ACC112 (cell line): ENCODE data around the gene SIL1.

ENCODE experiments used
- H2AFZ ChIP-seq: fragments of 200-600 bp; sonication (generic); one replicate; pipeline ENCODE4 v1.6.0; 2017; ENCODE audit warnings: antibody characterized with exemption, low read length; ENCODE audit not compliant: unreplicated experiment
- H3K27ac ChIP-seq: fragments of 200-600 bp; sonication (generic); 2 replicates; pipeline ENCODE4 v1.5.1; 2014; ENCODE audit warnings: low read depth, mild to moderate bottlenecking, antibody characterized with exemption, low read length, moderate library complexity
- H3K27me3 ChIP-seq: fragments of 200-600 bp; sonication (generic); 2 replicates; pipeline ENCODE4 v1.6.1; 2014; ENCODE audit warnings: mild to moderate bottlenecking, antibody characterized with exemption, low read length, moderate library complexity, mixed read lengths; ENCODE audit not compliant: insufficient read depth
- H3K36me3 ChIP-seq: fragments of 200-600 bp; sonication (generic); 2 replicates; pipeline ENCODE4 v1.6.1; 2016; ENCODE audit warnings: mild to moderate bottlenecking, antibody characterized with exemption, low read length, moderate library complexity, mixed read lengths; ENCODE audit not compliant: insufficient read depth
- H3K4me1 ChIP-seq: fragments of 200-600 bp; sonication (generic); one replicate; pipeline ENCODE4 v1.6.1; 2016; ENCODE audit warnings: low read length, mixed read lengths; ENCODE audit not compliant: insufficient read depth, unreplicated experiment, control insufficient read depth
- H3K4me3 ChIP-seq: fragments of 200-600 bp; sonication (generic); 2 replicates; pipeline ENCODE4 v1.5.1; 2014; ENCODE audit warnings: mild to moderate bottlenecking, low read depth, low read length
- H3K79me2 ChIP-seq: fragments of 200-600 bp; sonication (generic); one replicate; pipeline ENCODE4 v1.6.0; 2016; ENCODE audit warnings: low read length; ENCODE audit not compliant: control insufficient read depth, unreplicated experiment, insufficient read depth

The SIL1 gene

DNA sequence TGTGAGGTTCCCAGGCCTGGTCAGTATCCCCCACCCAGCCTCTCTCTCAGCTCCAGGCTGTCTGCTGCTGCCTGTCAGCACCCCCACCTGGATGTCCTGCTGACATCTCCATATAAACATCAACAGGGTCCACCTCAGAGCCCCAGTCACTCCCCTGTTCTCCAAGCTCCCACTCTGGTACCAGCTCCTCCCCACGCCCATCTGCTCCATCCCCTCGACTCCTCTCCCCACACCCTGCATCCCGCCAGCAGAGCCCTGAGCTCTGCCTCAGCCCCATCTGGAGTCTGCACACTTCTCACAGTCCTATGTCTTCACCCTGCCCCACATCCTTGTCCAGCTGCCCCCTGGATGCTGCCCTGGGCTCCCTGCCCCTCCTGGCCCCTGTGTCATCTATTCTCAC, 255.3 kb downstream of the SIL1 start:
- H3K4me1 ChIP-seq: no peaks in the 10 kb centered on the region
- no peak overlapping the region for H3K4me3 ChIP-seq
- no peaks in the 10 kb centered on the region for H3K27me3 ChIP-seq
- H2AFZ ChIP-seq: no peak overlapping the region
- no peak overlapping the region for H3K27ac ChIP-seq
- no peaks in the 10 kb centered on the region for H3K79me2 ChIP-seq
- H3K36me3 ChIP-seq: no peaks in the 10 kb centered on the region

DNA sequence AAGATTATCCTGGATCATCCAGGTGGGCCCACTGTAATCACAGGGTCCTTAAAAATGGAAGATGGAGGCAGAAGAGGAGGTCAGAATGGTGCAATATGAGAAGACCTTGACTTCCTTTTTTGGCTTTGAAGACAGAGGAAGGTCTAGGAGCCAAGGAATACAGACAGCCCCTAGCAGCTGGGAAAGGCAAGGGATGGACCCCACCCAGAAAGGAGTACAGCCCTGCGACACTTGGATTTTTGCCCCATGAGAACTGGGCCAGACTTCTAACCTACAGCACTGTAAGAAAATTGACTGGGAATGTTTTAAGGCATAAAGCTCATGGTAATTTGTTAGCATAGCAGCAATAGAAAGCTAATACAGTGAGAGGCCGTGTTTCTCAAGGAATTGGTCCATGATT, 256.1 kb downstream of the SIL1 start:
- Histone ChIP-seq H2AFZ (no peak overlapping the region), H3K4me1 (no peaks in the 10 kb centered on the region), H3K27me3 (no peaks in the 10 kb centered on the region), H3K36me3 (no peaks in the 10 kb centered on the region), H3K27ac (no peak overlapping the region), H3K4me3 (no peak overlapping the region), H3K79me2 (no peaks in the 10 kb centered on the region)

DNA sequence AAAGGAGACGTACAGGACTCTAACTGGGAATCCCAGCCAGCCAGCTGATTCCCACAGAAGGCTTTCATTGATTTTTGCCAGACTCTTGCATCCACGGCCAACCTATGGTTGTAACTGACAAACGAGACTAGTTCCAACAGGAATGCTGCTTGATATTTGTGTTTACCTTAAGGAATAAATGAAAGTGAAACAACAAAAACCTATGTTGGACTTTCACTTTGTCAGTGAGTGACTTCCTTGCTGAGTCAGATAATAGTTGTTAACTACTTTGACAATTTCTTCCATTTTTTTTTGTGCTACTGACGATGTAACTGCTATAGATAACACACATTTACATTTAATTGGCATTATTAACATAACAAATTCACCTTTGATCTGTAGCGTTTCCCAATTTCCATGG, 259.6 kb downstream of the SIL1 start:
- H3K36me3 ChIP-seq: peaks cover 9% of the 10 kb centered on the region; the same call in 1 of the 2 replicates
- H2AFZ ChIP-seq: no peak overlapping the region
- no peaks in the 10 kb centered on the region for H3K79me2 ChIP-seq
- no peaks in the 10 kb centered on the region for H3K27me3 ChIP-seq
- no peak overlapping the region for H3K4me3 ChIP-seq
- no peak overlapping the region for H3K27ac ChIP-seq
- no peaks in the 10 kb centered on the region for H3K4me1 ChIP-seq

DNA sequence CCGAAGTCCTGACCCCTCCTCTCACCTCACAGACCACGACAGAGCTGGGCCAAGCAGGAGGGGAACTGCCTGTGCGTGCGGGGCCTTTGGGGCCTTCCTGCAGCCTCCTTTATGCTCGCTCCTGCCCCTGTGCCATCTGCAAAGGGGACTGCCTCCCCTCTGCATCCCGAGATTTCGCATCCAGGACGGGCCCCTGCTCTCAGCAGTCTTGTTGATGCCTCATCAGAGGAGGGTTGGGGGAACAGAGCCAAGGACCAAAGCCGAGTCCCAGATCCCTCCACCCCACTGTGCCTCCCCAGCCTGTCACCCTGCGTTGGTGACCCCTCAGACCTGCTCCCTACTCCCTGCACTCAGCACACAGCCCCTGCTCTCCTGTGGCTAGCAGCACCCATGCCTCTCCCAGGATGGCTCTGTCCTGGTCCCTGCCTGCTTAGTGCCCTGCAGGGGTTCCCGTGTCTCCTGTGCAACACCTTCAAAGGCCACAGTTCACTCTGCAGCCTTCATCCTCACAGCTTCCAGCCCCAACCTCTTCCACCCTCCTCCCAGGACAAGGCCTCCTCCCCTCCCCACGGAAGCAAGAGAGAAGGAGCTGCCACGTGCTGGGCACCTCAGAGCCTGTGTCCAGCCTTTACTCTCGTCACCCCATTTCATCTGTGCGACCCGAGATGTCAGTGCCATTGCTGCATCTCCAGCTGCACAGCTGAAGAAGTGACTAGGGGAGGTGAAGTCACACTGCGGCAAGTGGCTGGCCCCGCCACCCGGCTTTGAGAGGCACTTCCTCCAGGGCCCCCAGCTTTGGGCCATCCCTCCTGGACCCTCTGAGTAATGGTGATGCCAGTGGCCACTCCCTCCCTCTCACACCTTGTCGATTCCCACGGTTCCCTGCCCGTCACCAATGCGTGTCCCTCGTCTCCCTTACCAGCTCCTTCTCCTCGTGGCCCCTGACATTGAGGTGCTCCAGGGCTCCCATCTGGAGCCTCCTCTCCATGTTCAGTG, 260.5 kb downstream of the SIL1 start:
- H2AFZ ChIP-seq: no peak overlapping the region
- peaks cover 9% of the 10 kb centered on the region; the same call in 1 of the 2 replicates for H3K36me3 ChIP-seq
- H3K4me1 ChIP-seq: no peaks in the 10 kb centered on the region
- no peaks in the 10 kb centered on the region for H3K27me3 ChIP-seq
- no peak overlapping the region for H3K4me3 ChIP-seq
- no peaks in the 10 kb centered on the region for H3K79me2 ChIP-seq
- no peak overlapping the region for H3K27ac ChIP-seq

DNA sequence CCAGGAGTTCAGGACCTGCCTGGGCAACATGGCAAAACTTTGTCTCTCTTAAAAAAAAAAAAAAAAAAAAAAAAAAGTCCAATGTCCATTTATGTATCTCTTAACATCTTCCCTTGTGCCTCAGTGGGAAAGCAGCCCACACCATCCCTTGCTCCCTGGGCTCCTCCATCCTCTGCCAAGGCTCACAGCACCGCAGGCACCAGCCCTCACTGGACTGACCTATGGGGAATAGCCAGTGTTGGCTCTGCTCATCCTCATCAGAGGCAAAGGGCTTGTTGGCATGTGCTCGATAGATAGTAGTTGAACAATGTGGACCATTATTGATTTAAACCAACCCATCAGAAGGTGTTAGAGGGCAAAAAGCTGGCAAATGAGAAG, 261.2 kb downstream of the SIL1 start:
- Histone ChIP-seq H3K36me3 (peaks cover 13% of the 10 kb centered on the region; the same call in 1 of the 2 replicates), H3K4me3 (no peak overlapping the region), H3K27me3 (no peaks in the 10 kb centered on the region), H3K27ac (no peak overlapping the region), H3K4me1 (no peaks in the 10 kb centered on the region), H3K79me2 (no peaks in the 10 kb centered on the region), H2AFZ (no peak overlapping the region)

DNA sequence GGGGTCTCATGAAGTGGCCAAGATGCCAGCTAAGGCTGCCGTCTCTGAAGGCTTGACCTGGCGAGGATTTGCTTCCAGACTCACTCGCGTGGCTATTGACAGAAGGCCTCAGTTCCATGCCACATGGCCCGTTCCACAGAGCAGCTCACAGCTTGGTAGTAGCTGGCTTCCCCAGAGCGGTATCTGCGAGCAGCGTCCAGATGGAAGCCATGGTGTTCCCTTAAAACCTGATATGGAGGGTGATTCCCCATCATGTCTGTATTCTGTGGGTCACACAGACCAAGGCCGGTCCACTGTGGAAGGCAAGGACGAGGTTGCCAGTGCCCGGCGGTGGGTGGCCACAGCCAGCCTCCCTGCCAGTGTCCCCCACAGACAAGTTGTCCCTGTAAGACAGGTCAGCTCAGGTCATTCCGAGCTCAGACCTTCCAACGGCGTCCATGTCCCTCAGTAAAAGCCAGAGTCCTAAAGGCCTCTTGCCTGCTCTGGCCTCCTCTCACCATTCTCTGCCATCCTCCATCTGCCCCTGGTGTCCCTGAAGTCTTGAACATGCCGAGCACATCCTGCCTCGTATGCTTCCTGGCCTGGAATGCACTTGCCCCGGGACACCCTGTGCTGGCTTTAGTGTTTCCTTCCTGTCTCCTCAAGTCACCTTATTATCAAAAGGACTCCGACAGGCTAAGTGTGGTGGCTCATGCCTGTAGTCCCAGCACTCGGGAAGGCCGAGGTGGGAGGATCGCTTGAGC, 261.8 kb downstream of the SIL1 start:
- peaks cover 14% of the 10 kb centered on the region; the same call in 1 of the 2 replicates for H3K36me3 ChIP-seq

DNA sequence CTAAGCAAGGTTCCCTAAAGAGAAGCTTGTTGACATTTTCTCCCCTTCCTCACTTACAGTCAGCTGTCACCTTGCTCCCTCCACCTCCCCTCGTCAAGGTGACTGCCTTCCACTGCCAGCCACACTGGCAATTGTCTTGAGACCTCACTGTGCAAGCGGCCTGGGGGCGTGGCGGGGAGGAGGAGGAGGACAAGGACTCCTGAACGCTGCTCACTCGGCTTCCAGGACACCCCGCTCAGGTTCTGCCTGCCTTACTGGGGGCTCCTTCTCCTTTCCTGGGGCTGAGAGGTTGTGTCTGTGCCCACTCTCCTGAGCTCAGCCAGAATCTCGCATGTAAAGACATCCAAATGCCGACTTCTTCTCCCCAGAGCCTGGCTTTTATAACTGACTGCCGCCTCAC, 262.7 kb downstream of the SIL1 start:
- Histone ChIP-seq H3K27me3 (no peaks in the 10 kb centered on the region), H3K27ac (no peak overlapping the region), H2AFZ (no peak overlapping the region), H3K4me1 (no peaks in the 10 kb centered on the region), H3K36me3 (peaks cover 14% of the 10 kb centered on the region; the same call in 1 of the 2 replicates), H3K79me2 (no peaks in the 10 kb centered on the region), H3K4me3 (no peak overlapping the region)

More for the DNA sequence above, 261.8 kb downstream of the SIL1 start:
- no peak overlapping the region for H2AFZ ChIP-seq
- no peak overlapping the region for H3K27ac ChIP-seq
- no peak overlapping the region for H3K4me3 ChIP-seq
- no peaks in the 10 kb centered on the region for H3K79me2 ChIP-seq
- no peaks in the 10 kb centered on the region for H3K27me3 ChIP-seq
- no peaks in the 10 kb centered on the region for H3K4me1 ChIP-seq

DNA sequence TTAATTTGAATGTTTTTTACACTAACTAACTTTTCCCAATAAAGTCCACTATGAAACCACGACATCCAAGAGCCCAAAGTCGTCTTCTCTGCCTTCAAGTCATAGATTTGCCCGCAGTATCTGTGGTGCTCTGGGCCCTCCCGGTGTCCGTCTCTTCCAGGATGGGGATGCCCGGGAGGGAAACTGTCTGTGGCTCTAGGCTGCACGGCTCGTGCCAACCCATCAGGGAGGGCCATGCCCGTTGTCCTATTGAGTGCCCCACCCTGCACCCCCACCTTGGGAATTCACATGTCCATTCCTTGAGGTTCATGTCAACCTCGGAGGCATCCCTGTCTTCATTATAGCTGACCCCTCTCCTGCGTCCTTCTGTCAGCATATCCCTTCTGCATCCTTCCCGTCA, 263.2 kb downstream of the SIL1 start:
- Histone ChIP-seq H3K27ac (no peak overlapping the region), H3K4me1 (no peaks in the 10 kb centered on the region), H3K79me2 (no peaks in the 10 kb centered on the region), H3K4me3 (no peak overlapping the region), H3K27me3 (no peaks in the 10 kb centered on the region), H3K36me3 (peaks cover 18% of the 10 kb centered on the region; the same call in 1 of the 2 replicates), H2AFZ (no peak overlapping the region)

DNA sequence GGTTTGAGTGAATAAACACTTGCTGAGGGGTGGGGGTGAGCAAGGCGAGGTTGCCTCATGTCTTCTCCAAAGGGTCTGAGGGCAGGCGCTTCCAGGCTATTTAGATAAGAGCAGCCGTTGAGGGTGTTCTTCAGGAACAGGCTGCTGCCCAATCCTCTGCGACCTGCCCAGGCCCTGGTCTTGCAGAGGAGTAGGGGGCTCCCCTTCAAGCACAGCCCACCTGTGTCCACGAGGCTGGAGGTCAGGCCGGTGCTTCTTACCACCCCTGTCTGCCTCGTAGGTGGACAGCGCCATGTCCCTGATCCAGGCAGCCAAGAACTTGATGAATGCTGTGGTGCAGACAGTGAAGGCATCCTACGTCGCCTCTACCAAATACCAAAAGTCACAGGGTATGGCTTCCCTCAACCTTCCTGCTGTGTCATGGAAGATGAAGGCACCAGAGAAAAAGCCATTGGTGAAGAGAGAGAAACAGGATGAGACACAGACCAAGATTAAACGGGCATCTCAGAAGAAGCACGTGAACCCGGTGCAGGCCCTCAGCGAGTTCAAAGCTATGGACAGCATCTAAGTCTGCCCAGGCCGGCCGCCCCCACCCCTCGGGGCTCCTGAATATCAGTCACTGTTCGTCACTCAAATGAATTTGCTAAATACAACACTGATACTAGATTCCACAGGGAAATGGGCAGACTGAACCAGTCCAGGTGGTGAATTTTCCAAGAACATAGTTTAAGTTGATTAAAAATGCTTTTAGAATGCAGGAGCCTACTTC, 264.5 kb downstream of the SIL1 start:
- Histone ChIP-seq H2AFZ (no peak overlapping the region), H3K36me3 (peaks cover 18% of the 10 kb centered on the region; the same call in 1 of the 2 replicates), H3K27me3 (no peaks in the 10 kb centered on the region)

DNA sequence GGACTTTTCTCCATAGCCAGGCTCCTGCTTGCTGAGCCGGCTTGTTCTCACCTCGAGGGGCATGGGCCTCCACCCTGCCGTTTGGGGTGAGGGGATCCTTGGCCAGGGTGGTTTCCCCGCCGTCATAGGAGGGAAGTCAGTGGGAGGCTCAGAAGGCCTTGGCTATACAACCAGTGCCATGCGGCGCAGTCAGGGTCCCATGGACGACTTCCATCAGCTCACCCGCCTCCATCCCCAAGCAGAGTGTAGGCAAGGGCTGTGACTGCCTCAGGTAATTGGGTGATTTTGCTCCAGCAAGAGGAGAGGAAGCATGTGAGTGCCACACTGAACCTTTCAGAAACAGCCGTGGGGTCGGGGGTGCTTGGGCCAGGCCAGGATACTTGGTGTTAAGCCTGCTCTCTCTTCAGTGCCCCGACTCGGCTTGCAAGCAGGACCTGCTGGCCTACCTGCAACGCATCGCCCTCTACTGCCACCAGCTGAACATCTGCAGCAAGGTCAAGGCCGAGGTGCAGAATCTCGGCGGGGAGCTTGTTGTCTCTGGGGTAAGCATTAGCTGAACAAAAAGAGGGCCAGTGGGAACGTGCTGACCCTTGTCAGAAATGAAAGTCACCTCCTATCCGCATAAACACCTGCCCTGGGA, 265.9 kb downstream of the SIL1 start:
- H3K4me1 ChIP-seq: no peaks in the 10 kb centered on the region
- no peaks in the 10 kb centered on the region for H3K27me3 ChIP-seq
- no peak overlapping the region for H3K27ac ChIP-seq
- H3K36me3 ChIP-seq: peaks cover 18% of the 10 kb centered on the region; the same call in 1 of the 2 replicates
- H2AFZ ChIP-seq: no peak overlapping the region
- H3K4me3 ChIP-seq: no peak overlapping the region
- H3K79me2 ChIP-seq: no peaks in the 10 kb centered on the region

More for the DNA sequence above, 264.5 kb downstream of the SIL1 start:
- H3K4me1 ChIP-seq: no peaks in the 10 kb centered on the region
- no peak overlapping the region for H3K27ac ChIP-seq
- no peak overlapping the region for H3K4me3 ChIP-seq
- no peaks in the 10 kb centered on the region for H3K79me2 ChIP-seq
